H1 (cell line): ENCODE data around the gene ARL5A. TPM values are rescaled to one million over a fixed set of nuclear protein-coding genes. Genes with fewer than 3 reads are reported as not detected.

ENCODE experiments used
- CTCF ChIA-PET: fragments of 300-600 bp; sonication (Branson Sonifier 250); formaldehyde crosslinking; loops from one replicate; lab custom pipeline; 2021; ENCODE audit not compliant: partially characterized antibody; lab: Charles Lee
- POLR2A ChIA-PET: fragments of 300-600 bp; sonication (Branson Sonifier 250); formaldehyde crosslinking; loops from one replicate; lab custom pipeline; 2021; ENCODE audit warnings: inconsistent platforms; ENCODE audit not compliant: partially characterized antibody; lab: Charles Lee
- DNase-seq, 2 experiments: peaks; one replicate each; pipeline versions ENCODE4 v3.0.0 to v3.0.0-alpha.2; 2010 to 2022; ENCODE audit warnings: low spot score in 2 of 2, low read depth in 1 of 2, mixed read lengths in 1 of 2
- FAIRE-seq: peaks from 2 replicates; lab custom pipeline; 2011; peaks lifted over from hg19 to GRCh38; lab: Jason Lieb, UNC
- H2AFZ ChIP-seq: 2 replicates; pipeline ENCODE4 v1.8.1; 2012; ENCODE audit warnings: low read length, inconsistent platforms
- H2AK5ac ChIP-seq: 2 replicates; pipeline ENCODE4 v1.6.1; 2013; ENCODE audit warnings: low read depth, low read length
- H2BK120ac ChIP-seq: replicated peaks from 2 replicates; pipeline ENCODE3; 2013; ENCODE audit warnings: low read depth, low read length, inconsistent platforms
- H2BK12ac ChIP-seq: 2 replicates; pipeline ENCODE4 v1.6.1; 2013; ENCODE audit warnings: low read depth, low read length
- H2BK15ac ChIP-seq: 2 replicates; pipeline ENCODE4 v1.6.1; 2013; ENCODE audit warnings: low read length
- H2BK20ac ChIP-seq: 2 replicates; pipeline ENCODE4 v1.6.1; 2013; ENCODE audit warnings: low read length
- H2BK5ac ChIP-seq: 2 replicates; pipeline ENCODE4 v1.6.1; 2013; ENCODE audit warnings: low read depth, low read length
- H3K14ac ChIP-seq: 2 replicates; pipeline ENCODE4 v1.6.1; 2013; ENCODE audit warnings: inconsistent platforms; ENCODE audit not compliant: insufficient read length
- H3K18ac ChIP-seq: 2 replicates; pipeline ENCODE4 v1.6.1; 2013; ENCODE audit warnings: low read length; ENCODE audit errors: extremely low read depth
- H3K23ac ChIP-seq: 2 replicates; pipeline ENCODE4 v1.6.1; 2013; ENCODE audit warnings: inconsistent platforms; ENCODE audit not compliant: insufficient read length
- H3K23me2 ChIP-seq: 2 replicates; pipeline ENCODE4 v1.6.1; 2013; ENCODE audit warnings: low read depth, low read length
- H3K27ac ChIP-seq: 2 replicates; pipeline ENCODE4 v1.6.1; 2011; ENCODE audit warnings: low read depth, low read length, inconsistent platforms
- H3K27me3 ChIP-seq, 4 experiments: replicated peaks in 1 of 4; 1 replicate in 1 of 4; 2 replicates in 3 of 4; pipeline versions ENCODE4 v1.6.1 to v1.8.1; 2011 to 2013; ENCODE audit warnings: low read length in 3 of 4, mild to moderate bottlenecking in 3 of 4, inconsistent platforms in 2 of 4, mixed read lengths in 2 of 4, moderate library complexity in 1 of 4; ENCODE audit not compliant: control insufficient read depth in 3 of 4, insufficient read depth in 3 of 4; ENCODE audit errors: extremely low read depth in 1 of 4
- H3K36me3 ChIP-seq, 4 experiments: 2 replicates each; pipeline versions ENCODE4 v1.6.1 to v1.8.1; 2011 to 2013; ENCODE audit warnings: mild to moderate bottlenecking in 4 of 4, low read length in 3 of 4, moderate library complexity in 2 of 4, control low read depth in 1 of 4, inconsistent platforms in 1 of 4; ENCODE audit not compliant: insufficient read depth in 4 of 4, control insufficient read depth in 2 of 4
- H3K4ac ChIP-seq: replicated peaks from 2 replicates; pipeline ENCODE3; 2013; ENCODE audit warnings: low read length, low read depth, mixed read lengths, inconsistent platforms; ENCODE audit not compliant: insufficient read length
- H3K4me1 ChIP-seq, 4 experiments: replicated peaks in 1 of 4; 1 replicate in 1 of 4; 2 replicates in 3 of 4; pipeline versions ENCODE4 v1.6.1 to v1.8.1; 2011 to 2013; ENCODE audit warnings: low read length in 3 of 4, inconsistent platforms in 2 of 4, mixed read lengths in 1 of 4; ENCODE audit not compliant: insufficient read depth in 4 of 4, control insufficient read depth in 3 of 4
- H3K4me2 ChIP-seq, 2 experiments: 2 replicates each; pipeline versions ENCODE4 v1.6.1 to v1.8.1; 2011 to 2013; ENCODE audit warnings: low read depth in 2 of 2, low read length in 2 of 2, control low read depth in 1 of 2, inconsistent platforms in 1 of 2, mild to moderate bottlenecking in 1 of 2; ENCODE audit not compliant: insufficient read depth in 1 of 2
- H3K4me3 ChIP-seq, 4 experiments: fragments of 200-600, 300-600 bp in 1 of 4; sonication (generic), shearing (Covaris generic), sonication (Bioruptor Twin) in 1 of 4; 2 replicates each; pipeline versions ENCODE4 v1.5.1 to v1.8.1; 2011 to 2016; ENCODE audit warnings: low read length in 4 of 4, low read depth in 3 of 4, control low read depth in 2 of 4, inconsistent platforms in 2 of 4, mild to moderate bottlenecking in 2 of 4, mixed read lengths in 1 of 4, moderate library complexity in 1 of 4; ENCODE audit not compliant: insufficient read depth in 2 of 4; ENCODE audit errors: extremely low read depth in 1 of 4
- H3K56ac ChIP-seq: replicated peaks from 2 replicates; pipeline ENCODE3; 2013; ENCODE audit warnings: low read depth, mild to moderate bottlenecking, mixed read lengths, low read length, inconsistent platforms; ENCODE audit not compliant: insufficient read length
- H3K79me1 ChIP-seq: 2 replicates; pipeline ENCODE4 v1.6.1; 2013; ENCODE audit warnings: low read depth, low read length, control low read depth
- H3K79me2 ChIP-seq, 2 experiments: 2 replicates each; pipeline versions ENCODE4 v1.6.1 to v1.8.1; 2012 to 2013; ENCODE audit warnings: low read length in 2 of 2, mild to moderate bottlenecking in 2 of 2, inconsistent platforms in 1 of 2; ENCODE audit not compliant: insufficient read depth in 2 of 2, control insufficient read depth in 1 of 2
- H3K9ac ChIP-seq, 4 experiments: replicated peaks in 1 of 4; 1 replicate in 1 of 4; 2 replicates in 3 of 4; pipeline versions ENCODE4 v1.6.1 to v1.8.1; 2011 to 2013; ENCODE audit warnings: low read depth in 3 of 4, low read length in 3 of 4, control low read depth in 2 of 4, mild to moderate bottlenecking in 2 of 4, moderate library complexity in 2 of 4, inconsistent platforms in 1 of 4; ENCODE audit errors: extremely low read depth in 1 of 4
- H3K9me3 ChIP-seq, 2 experiments: 2 replicates each; pipeline versions ENCODE4 v1.6.1 to v1.8.1; 2012 to 2013; ENCODE audit warnings: mild to moderate bottlenecking in 2 of 2, moderate library complexity in 2 of 2, control low read depth in 1 of 2, inconsistent platforms in 1 of 2, low read depth in 1 of 2, low read length in 1 of 2, mixed read lengths in 1 of 2; ENCODE audit not compliant: insufficient read depth in 2 of 2
- H4K20me1 ChIP-seq, 2 experiments: replicated peaks in 1 of 2; 2 replicates each; pipeline versions ENCODE3 to v1.8.1; 2011 to 2013; ENCODE audit warnings: inconsistent platforms in 2 of 2, low read length in 2 of 2, mild to moderate bottlenecking in 1 of 2; ENCODE audit not compliant: insufficient read depth in 2 of 2, control insufficient read depth in 1 of 2
- H4K5ac ChIP-seq: 2 replicates; pipeline ENCODE4 v1.6.1; 2013; ENCODE audit warnings: low read length, low read depth, mixed read lengths, inconsistent platforms; ENCODE audit not compliant: insufficient read length
- H4K8ac ChIP-seq: 2 replicates; pipeline ENCODE4 v1.8.0; 2013; ENCODE audit warnings: mild to moderate bottlenecking, moderate library complexity, low read length, inconsistent platforms; ENCODE audit not compliant: insufficient read depth; ENCODE audit errors: extremely low read depth
- H4K91ac ChIP-seq: replicated peaks from 2 replicates; pipeline ENCODE3; 2013; ENCODE audit warnings: low read length, mixed read lengths, inconsistent platforms; ENCODE audit not compliant: insufficient read length
- ATF2 ChIP-seq: IDR thresholded peaks from 2 replicates; pipeline ENCODE4 v1.6.1; 2012; ENCODE audit warnings: low read length, inconsistent platforms
- BACH1 ChIP-seq: IDR thresholded peaks from 2 replicates; pipeline ENCODE4 v1.6.1; 2012; ENCODE audit warnings: low read length, improper control_type of control experiment
- CBX8 ChIP-seq: fragments of 300-800, 300-1000 bp; sonication (generic); IDR thresholded peaks from 2 replicates; pipeline ENCODE4 v1.7.1; 2016; ENCODE audit warnings: low read depth, low read length, borderline replicate concordance
- JUND ChIP-seq: IDR thresholded peaks from 2 replicates; pipeline ENCODE4 v1.6.1; 2011; ENCODE audit warnings: mild to moderate bottlenecking, improper control_type of control experiment, low read length
- KDM1A ChIP-seq: fragments of 200-600, 300-600 bp; sonication (generic); IDR thresholded peaks from 2 replicates; pipeline ENCODE4 v1.7.1; 2016; ENCODE audit warnings: mild to moderate bottlenecking, low read length, borderline replicate concordance
- MAFK ChIP-seq: IDR thresholded peaks from 2 replicates; pipeline ENCODE4 v1.6.1; 2012; ENCODE audit warnings: low read depth, mild to moderate bottlenecking, improper control_type of control experiment, low read length
- RBBP5 ChIP-seq: IDR thresholded peaks from 2 replicates; pipeline ENCODE4 v1.7.1; 2012; ENCODE audit warnings: low read depth, mild to moderate bottlenecking, inconsistent platforms, low read length, moderate library complexity, borderline replicate concordance
- RFX5 ChIP-seq: IDR thresholded peaks from 2 replicates; pipeline ENCODE4 v1.6.1; 2011; ENCODE audit warnings: low read depth, low read length, improper control_type of control experiment, borderline replicate concordance
- SAP30 ChIP-seq: fragments of 300-600 bp; sonication (generic); IDR thresholded peaks from 2 replicates; pipeline ENCODE4 v1.7.1; 2012; ENCODE audit warnings: low read length, moderate library complexity, mild to moderate bottlenecking, inconsistent platforms; ENCODE audit not compliant: insufficient read depth, insufficient replicate concordance
- SIX5 ChIP-seq: IDR thresholded peaks from 2 replicates; pipeline ENCODE4 v1.6.1; 2011; ENCODE audit warnings: mild to moderate bottlenecking, low read depth, low read length
- SUZ12 ChIP-seq: fragments of 200-600 bp; sonication (generic); IDR thresholded peaks from 2 replicates; pipeline ENCODE4 v1.6.1; 2012; ENCODE audit warnings: mild to moderate bottlenecking, inconsistent platforms, low read length, moderate library complexity, mixed read lengths
- TBP ChIP-seq: IDR thresholded peaks from 2 replicates; pipeline ENCODE4 v1.6.1; 2011; ENCODE audit warnings: low read depth, low read length, improper control_type of control experiment
- WGBS, 2 experiments: shearing (Covaris generic) in 1 of 2; methylation state at CpG; one replicate each; pipeline versions ENCODE4 v1.1.6 to v1.1.7; 2013 to 2015; ENCODE audit warnings: low lambda C conversion rate in 2 of 2, mixed read lengths in 2 of 2, inconsistent platforms in 1 of 2, low coverage in 1 of 2, missing lambda C conversion rate in 1 of 2; ENCODE audit not compliant: insufficient replicate concordance in 2 of 2, insufficient coverage in 1 of 2, insufficient read length in 1 of 2; ENCODE audit errors: extremely low coverage in 1 of 2, missing lambda C conversion rate in 1 of 2; 5-methylcytosine and 5-hydroxymethylcytosine counted together
- polyA plus RNA-seq, 7 experiments: library from polyadenylated mRNA; depleted of rRNA in 3 of 7; stranded (reverse) in 5 of 7; unstranded in 2 of 7; fragments of >200 nt in 5 of 7; fragments of 200-250 nt in 2 of 7; gene quantifications; 1 replicate in 5 of 7; 2 replicates in 1 of 7; 4 replicates in 1 of 7; pipeline versions ENCODE4 v1.2.1 to v1.2.3, GENCODE V29; 2011 to 2013; ENCODE audit warnings: missing spikeins in 2 of 7, mixed read lengths in 2 of 7
- total RNA-seq: library from RNA; stranded (reverse); fragmentation: NEBNext Ultra II Directional; extraction: Animal tissue kit (Norgen Biotek cat#: 25700); gene quantifications from 2 replicates; pipeline ENCODE4 v1.2.1, GENCODE V29; 2021

The ARL5A gene
- total and polyA plus RNA-seq, 2 of the 8 experiments (the other 6 are each of a cell fraction or from before 2014, with no cell fraction given), result 12.6 to 86.3 TPM

GRCh38 chr2:151756820-151757219 lies 71.4 kb downstream of the ARL5A start:
- H3K18ac ChIP-seq, result no peak overlapping the region
- CTCF ChIA-PET, result interaction anchor here (1.0 to 1.5 kb wide), 4 partner anchors 10 to 253 kb away, joined by 3 to 4 read pairs (median 4); no protein-coding TSS in a partner anchor
- DNase-seq, result no peak
- no peaks in the 10 kb centered on the region for H3K23me2 ChIP-seq
- no peak overlapping the region for H3K27ac ChIP-seq
- no peak for FAIRE-seq
- no peak overlapping the region for H4K5ac ChIP-seq
- no peak overlapping the region for H2BK12ac ChIP-seq
- H4K8ac ChIP-seq, result no peak overlapping the region
- no peak overlapping the region for H2AK5ac ChIP-seq
- no peak overlapping the region for H4K91ac ChIP-seq
- no peaks in the 10 kb centered on the region for H3K79me2 ChIP-seq
- WGBS, 2 experiments, result 94% methylated on average over 2 of the region's 2 CpGs; no CpG with 5 or more reads in 1 of the 2 experiments
- H2BK20ac ChIP-seq, result no peak overlapping the region
- H2BK5ac ChIP-seq, result no peak overlapping the region; the same call in 1 of the 2 replicates
- H3K4me1 ChIP-seq, result peaks cover 0 to 2% (median 0%) of the 10 kb centered on the region in 4 experiments; a peak in 1 of 7 replicates
- no peak overlapping the region for H3K56ac ChIP-seq
- no peak overlapping the region for H3K4me2 ChIP-seq
- H3K9me3 ChIP-seq, result no peaks in the 10 kb centered on the region
- no peak overlapping the region for H2BK120ac ChIP-seq
- POLR2A ChIA-PET, result interaction anchor here (1.8 kb wide), 1 partner anchor 9 kb away, joined by 6 read pairs; no protein-coding TSS in a partner anchor
- no peak overlapping the region for H3K4ac ChIP-seq
- H3K14ac ChIP-seq, result no peak overlapping the region
- H3K9ac ChIP-seq, result no peak overlapping the region
- H3K27me3 ChIP-seq, result no peaks in the 10 kb centered on the region
- H4K20me1 ChIP-seq, result no peaks in the 10 kb centered on the region
- 0 out of 2 replicates have a peak overlapping the region, but pooled peaks have one; percentile 54 for H2BK15ac ChIP-seq
- no peak overlapping the region for H2AFZ ChIP-seq
- H3K79me1 ChIP-seq, result no peaks in the 10 kb centered on the region
- H3K36me3 ChIP-seq, result no peaks in the 10 kb centered on the region
- H3K23ac ChIP-seq, result no peak overlapping the region
- H3K4me3 ChIP-seq, result no peak overlapping the region
- TF ChIP-seq KDM1A, result no peak
- TF ChIP-seq SUZ12, result no peak
- TF ChIP-seq RBBP5, result no peak
- TF ChIP-seq SIX5, result no peak
- TF ChIP-seq ATF2, result no peak
- no peak for TF ChIP-seq CBX8
- TF ChIP-seq MAFK, result no peak
- TF ChIP-seq TBP, result no peak
- no peak for TF ChIP-seq SAP30
- no peak for TF ChIP-seq JUND
- no peak for TF ChIP-seq RFX5
- no peak for TF ChIP-seq BACH1
